Measurements from ENCODE around the gene LAMP5. TPM values are rescaled to one million over a fixed set of nuclear protein-coding genes. Genes with fewer than 3 reads are reported as not detected.

The LAMP5 gene
- total RNA-seq, 6 experiments from 2014 or later = 0.10 TPM; not detected in 5

DNA sequence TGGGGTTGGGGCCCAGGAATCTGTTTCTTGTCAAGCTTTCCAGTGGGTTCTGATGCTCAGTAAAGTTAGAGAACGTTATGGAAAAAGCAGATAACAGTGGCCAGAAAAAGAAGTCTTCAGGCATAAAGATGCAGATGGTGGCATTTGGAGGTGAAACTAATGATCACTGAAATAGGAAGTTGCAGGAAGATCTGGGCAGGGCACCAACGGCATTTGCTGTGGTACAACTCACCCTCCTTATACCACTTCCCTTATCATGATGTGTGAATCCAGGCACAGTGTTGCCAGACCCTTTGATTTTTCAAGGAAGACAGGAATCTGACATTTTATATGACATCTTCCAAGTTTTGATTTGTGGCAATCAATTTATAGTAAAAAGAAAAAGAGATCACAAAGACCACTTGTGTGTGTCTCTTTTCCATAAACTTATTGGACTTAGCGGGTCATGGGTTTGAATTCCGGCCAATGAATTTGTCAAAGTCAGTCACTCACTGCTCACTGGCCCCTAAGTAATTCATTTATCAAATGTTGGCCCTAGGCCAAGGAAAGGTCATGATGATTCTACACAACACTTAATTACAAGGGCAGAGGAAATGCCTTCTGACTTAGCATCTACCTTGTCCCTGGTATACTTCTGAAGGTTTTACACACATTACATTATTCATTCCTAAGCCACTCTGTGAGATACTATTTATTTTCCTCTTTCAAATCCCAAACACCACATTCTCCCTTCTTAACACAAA lies 37.6 kb downstream of the LAMP5 start:
- Histone ChIP-seq H3K27me3 (no peaks in the 10 kb centered on the region), H3K27ac (no peak overlapping the region), H3K4me3 (no peak overlapping the region), H3K4me1 (no peaks in the 10 kb centered on the region), H3K9me3 (no peaks in the 10 kb centered on the region), H3K36me3 (no peaks in the 10 kb centered on the region)
- DNase-seq (no peak), ATAC-seq (no peak)
- WGBS (ENCODE audit: insufficient coverage, low coverage, low lambda C conversion rate, missing lambda C conversion rate) = 32% methylated on average over 4 of the region's 4 CpGs
- intact Hi-C loops (cut with DNase I) = no loop called here
- no peak for TF ChIP-seq POLR2A (IDR thresholded peaks at IDR 0.05)
- TF ChIP-seq, protein P1, sequence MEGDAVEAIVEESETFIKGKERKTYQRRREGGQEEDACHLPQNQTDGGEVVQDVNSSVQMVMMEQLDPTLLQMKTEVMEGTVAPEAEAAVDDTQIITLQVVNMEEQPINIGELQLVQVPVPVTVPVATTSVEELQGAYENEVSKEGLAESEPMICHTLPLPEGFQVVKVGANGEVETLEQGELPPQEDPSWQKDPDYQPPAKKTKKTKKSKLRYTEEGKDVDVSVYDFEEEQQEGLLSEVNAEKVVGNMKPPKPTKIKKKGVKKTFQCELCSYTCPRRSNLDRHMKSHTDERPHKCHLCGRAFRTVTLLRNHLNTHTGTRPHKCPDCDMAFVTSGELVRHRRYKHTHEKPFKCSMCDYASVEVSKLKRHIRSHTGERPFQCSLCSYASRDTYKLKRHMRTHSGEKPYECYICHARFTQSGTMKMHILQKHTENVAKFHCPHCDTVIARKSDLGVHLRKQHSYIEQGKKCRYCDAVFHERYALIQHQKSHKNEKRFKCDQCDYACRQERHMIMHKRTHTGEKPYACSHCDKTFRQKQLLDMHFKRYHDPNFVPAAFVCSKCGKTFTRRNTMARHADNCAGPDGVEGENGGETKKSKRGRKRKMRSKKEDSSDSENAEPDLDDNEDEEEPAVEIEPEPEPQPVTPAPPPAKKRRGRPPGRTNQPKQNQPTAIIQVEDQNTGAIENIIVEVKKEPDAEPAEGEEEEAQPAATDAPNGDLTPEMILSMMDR (IDR thresholded peaks at IDR 0.05) = no peak

DNA sequence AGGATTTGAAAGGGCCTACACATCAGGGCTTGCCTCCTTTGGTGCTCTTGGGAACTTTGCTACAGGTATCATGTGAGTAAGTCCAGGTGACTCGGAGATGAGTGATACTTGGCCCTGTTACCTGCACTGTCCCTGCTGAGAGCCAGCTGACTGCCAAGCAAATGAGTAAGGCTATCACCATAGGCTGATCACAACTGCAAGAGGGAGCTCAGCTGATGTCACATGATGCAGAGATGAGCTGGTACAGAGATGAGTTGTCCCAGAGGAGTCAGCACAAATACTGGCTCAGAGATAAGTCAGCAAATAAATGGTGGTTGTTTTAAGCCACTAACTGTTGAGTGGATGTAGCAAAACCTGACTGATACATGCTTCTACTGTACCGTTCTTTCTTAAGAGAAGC lies 41.4 kb downstream of the LAMP5 start:
- intact Hi-C loops (cut with DNase I) = no loop called here
- DNase-seq = no peak
- Histone ChIP-seq H3K36me3 (no peaks in the 10 kb centered on the region), H3K4me1 (no peaks in the 10 kb centered on the region), H3K9me3 (no peaks in the 10 kb centered on the region), H3K27ac (no peak overlapping the region), H3K27me3 (no peaks in the 10 kb centered on the region), H3K4me3 (no peak overlapping the region)
- TF ChIP-seq, protein P1 (IDR thresholded peaks at IDR 0.05) = no peak
- no peak for TF ChIP-seq POLR2A (IDR thresholded peaks at IDR 0.05)
- 51% methylated on average over 2 of the region's 2 CpGs for WGBS (ENCODE audit: insufficient coverage, low coverage, low lambda C conversion rate, missing lambda C conversion rate)
- ATAC-seq = no peak

DNA sequence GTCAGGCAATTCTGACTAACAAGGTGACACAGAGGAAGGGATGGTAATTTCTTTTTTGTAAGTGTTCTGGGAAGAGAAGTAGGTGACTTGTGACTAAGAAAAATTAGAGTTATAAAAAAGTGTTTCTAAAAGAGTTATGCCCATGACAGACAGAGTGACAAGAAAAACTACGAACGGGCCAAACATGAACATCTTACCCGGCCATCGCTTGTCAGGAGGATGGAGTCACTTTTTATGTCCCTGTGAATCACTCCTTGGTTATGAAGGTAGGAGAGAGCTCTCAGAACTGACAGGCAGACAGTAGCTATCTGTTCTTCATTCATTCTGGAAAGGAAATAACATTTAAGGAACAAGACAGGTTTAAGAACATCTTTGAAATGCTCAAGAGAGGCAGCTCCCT lies 43.0 kb downstream of the LAMP5 start:
- WGBS (ENCODE audit: insufficient coverage, low coverage, low lambda C conversion rate, missing lambda C conversion rate) = 48% methylated on average over 4 of the region's 4 CpGs
- no peak for DNase-seq
- intact Hi-C loops (cut with DNase I) = no loop called here
- Histone ChIP-seq H3K36me3 (no peaks in the 10 kb centered on the region), H3K27ac (no peak overlapping the region), H3K4me3 (no peak overlapping the region), H3K27me3 (no peaks in the 10 kb centered on the region), H3K4me1 (no peaks in the 10 kb centered on the region), H3K9me3 (no peaks in the 10 kb centered on the region)
- no peak for ATAC-seq
- TF ChIP-seq, protein P1 (IDR thresholded peaks at IDR 0.05) = no peak
- TF ChIP-seq POLR2A (IDR thresholded peaks at IDR 0.05) = no peak

DNA sequence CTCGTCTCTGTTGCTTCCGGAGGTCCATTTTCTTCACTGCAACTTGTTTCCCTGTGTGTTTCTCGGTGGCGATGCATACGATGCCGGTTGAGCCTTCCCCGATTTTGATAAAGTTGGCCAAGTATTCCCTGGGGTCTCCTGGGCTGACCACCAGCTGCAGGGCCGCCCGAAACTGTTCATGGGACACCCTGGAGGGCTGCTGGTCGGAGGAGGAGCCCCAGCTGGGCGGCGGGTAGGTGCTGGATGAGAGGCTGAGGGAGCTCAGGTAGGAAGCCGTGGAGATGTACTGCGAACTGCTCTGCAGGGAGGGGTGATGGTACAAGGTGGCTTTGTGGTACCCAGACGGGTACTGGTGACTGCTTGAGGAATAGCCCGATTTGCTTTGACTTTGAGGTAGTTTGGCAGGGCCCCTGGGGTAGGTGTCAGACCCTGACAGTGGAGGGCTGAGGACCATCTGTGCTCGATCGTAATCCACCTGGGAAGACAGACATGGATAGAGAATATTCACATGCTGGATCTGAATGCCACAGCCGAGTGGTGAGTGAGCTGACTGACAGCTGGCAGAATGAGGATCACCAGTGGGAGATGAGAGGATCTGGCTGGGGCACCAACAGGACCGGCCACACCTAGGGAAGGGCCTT lies 51.6 kb downstream of the LAMP5 start:
- H3K4me1 ChIP-seq = no peaks in the 10 kb centered on the region
- WGBS (ENCODE audit: insufficient coverage, low coverage, low lambda C conversion rate, missing lambda C conversion rate) = 74% methylated on average over 16 of the region's 20 CpGs
- H3K36me3 ChIP-seq = no peaks in the 10 kb centered on the region
- H3K27me3 ChIP-seq = no peaks in the 10 kb centered on the region
- no peak for ATAC-seq
- intact Hi-C loops (cut with DNase I) = no loop called here
- no peak for DNase-seq
- H3K27ac ChIP-seq = no peak overlapping the region
- no peak overlapping the region for H3K4me3 ChIP-seq
- H3K9me3 ChIP-seq = no peaks in the 10 kb centered on the region
- TF ChIP-seq, protein P1 (IDR thresholded peaks at IDR 0.05) = no peak
- no peak for TF ChIP-seq POLR2A (IDR thresholded peaks at IDR 0.05)
